ENCODE data around the gene SPOCK1. TPM values are rescaled to one million over a fixed set of nuclear protein-coding genes. Genes with fewer than 3 reads are reported as not detected.

The SPOCK1 gene
- total and polyA plus RNA-seq, 2 experiments from 2014 or later: 5.6 to 10.1 TPM

DNA sequence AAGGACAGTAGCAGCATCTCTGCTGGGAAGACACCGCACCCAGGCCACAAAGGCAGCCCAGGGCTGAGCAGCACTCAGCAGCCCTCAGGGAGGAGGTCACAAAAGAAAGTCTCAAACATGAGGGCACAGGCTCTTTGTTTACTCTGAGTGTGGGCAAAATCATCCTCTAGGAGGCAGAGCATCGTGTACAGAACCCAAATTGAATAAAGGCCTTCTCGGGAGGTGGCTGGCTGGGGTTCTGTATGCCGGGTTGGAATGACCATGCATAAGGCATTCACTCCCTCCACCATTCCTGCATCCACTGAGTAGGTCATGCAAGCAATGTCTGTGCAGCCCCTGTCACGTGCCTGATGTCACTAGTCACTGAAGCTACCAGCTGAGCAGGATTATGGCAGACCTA, 412.8 kb downstream of the SPOCK1 start:
- H3K4me3 ChIP-seq: no peak overlapping the region
- no peak overlapping the region for H2AFZ ChIP-seq

DNA sequence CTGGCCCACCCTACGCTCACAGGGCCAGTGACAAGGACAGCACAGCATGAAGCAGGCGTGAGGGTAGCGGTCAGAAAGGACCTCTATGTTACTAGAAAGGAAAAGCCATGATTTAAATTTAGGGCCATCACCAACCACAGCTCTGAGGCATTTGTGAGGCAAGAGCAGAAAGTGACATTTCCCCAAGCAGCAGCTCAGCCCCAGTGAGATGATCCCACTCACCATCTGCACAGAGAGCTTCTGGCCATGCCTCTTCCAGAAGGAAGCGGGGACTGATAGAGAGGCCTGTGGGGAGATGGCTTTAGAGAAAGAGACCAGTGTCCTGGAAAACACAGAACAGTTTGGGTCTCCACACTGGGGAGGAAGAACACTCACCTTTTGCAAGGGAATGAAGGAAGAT, 413.9 kb downstream of the SPOCK1 start:
- H3K9me3 ChIP-seq (ENCODE audit: low read depth): no peaks in the 10 kb centered on the region
- TF ChIP-seq EZH2 (IDR thresholded peaks at IDR 0.05; ENCODE audit: borderline replicate concordance) (no peak), EZH2phosphoT487 (IDR thresholded peaks at IDR 0.05; ENCODE audit: low read depth, severe bottlenecking, unreplicated experiment) (no peak)
- TF ChIP-seq, protein P1, sequence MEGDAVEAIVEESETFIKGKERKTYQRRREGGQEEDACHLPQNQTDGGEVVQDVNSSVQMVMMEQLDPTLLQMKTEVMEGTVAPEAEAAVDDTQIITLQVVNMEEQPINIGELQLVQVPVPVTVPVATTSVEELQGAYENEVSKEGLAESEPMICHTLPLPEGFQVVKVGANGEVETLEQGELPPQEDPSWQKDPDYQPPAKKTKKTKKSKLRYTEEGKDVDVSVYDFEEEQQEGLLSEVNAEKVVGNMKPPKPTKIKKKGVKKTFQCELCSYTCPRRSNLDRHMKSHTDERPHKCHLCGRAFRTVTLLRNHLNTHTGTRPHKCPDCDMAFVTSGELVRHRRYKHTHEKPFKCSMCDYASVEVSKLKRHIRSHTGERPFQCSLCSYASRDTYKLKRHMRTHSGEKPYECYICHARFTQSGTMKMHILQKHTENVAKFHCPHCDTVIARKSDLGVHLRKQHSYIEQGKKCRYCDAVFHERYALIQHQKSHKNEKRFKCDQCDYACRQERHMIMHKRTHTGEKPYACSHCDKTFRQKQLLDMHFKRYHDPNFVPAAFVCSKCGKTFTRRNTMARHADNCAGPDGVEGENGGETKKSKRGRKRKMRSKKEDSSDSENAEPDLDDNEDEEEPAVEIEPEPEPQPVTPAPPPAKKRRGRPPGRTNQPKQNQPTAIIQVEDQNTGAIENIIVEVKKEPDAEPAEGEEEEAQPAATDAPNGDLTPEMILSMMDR (IDR thresholded peaks at IDR 0.05; ENCODE audit: poor library complexity): no peak
- H3K36me3 ChIP-seq (replicated peaks; ENCODE audit: insufficient read depth, low read depth): no peaks in the 10 kb centered on the region
- 100% methylated on average over 4 of the region's 4 CpGs for WGBS (ENCODE audit: low lambda C conversion rate, missing lambda C conversion rate)
- no peaks in the 10 kb centered on the region for H3K27me3 ChIP-seq
- no peaks in the 10 kb centered on the region for H3K4me1 ChIP-seq (ENCODE audit: insufficient read depth)
- no peak overlapping the region for H3K4me3 ChIP-seq
- DNase-seq (ENCODE audit: low spot score): no peak
- no peak overlapping the region for H2AFZ ChIP-seq
- no peaks in the 10 kb centered on the region for H3K9me2 ChIP-seq (replicated peaks; ENCODE audit: insufficient read depth)
- no peak overlapping the region for H3K4me2 ChIP-seq
- H3K79me2 ChIP-seq: no peaks in the 10 kb centered on the region
- H4K20me1 ChIP-seq (ENCODE audit: insufficient read depth, poor library complexity, severe bottlenecking): no peaks in the 10 kb centered on the region
- H3K27ac ChIP-seq: no peak overlapping the region

More for the DNA sequence above, 412.8 kb downstream of the SPOCK1 start:
- H3K4me1 ChIP-seq (ENCODE audit: insufficient read depth): no peaks in the 10 kb centered on the region
- H3K4me2 ChIP-seq: no peak overlapping the region
- WGBS (ENCODE audit: low lambda C conversion rate, missing lambda C conversion rate): 76% methylated on average over 5 of the region's 5 CpGs
- no peaks in the 10 kb centered on the region for H3K36me3 ChIP-seq (replicated peaks; ENCODE audit: insufficient read depth, low read depth)
- H3K27me3 ChIP-seq: no peaks in the 10 kb centered on the region
- no peaks in the 10 kb centered on the region for H3K9me3 ChIP-seq (ENCODE audit: low read depth)
- TF ChIP-seq, protein P1 (IDR thresholded peaks at IDR 0.05; ENCODE audit: poor library complexity): no peak
- TF ChIP-seq EZH2phosphoT487 (IDR thresholded peaks at IDR 0.05; ENCODE audit: low read depth, severe bottlenecking, unreplicated experiment) (no peak), EZH2 (IDR thresholded peaks at IDR 0.05; ENCODE audit: borderline replicate concordance) (no peak)
- no peak for DNase-seq (ENCODE audit: low spot score)
- no peak overlapping the region for H3K27ac ChIP-seq
- no peaks in the 10 kb centered on the region for H3K9me2 ChIP-seq (replicated peaks; ENCODE audit: insufficient read depth)
- no peaks in the 10 kb centered on the region for H4K20me1 ChIP-seq (ENCODE audit: insufficient read depth, poor library complexity, severe bottlenecking)
- no peaks in the 10 kb centered on the region for H3K79me2 ChIP-seq

- Histone ChIP-seq H3K79me2 (no peaks in the 10 kb centered on the region), H3K4me1 (ENCODE audit: insufficient read depth) (no peaks in the 10 kb centered on the region), H3K27ac (no peak overlapping the region), H3K27me3 (no peaks in the 10 kb centered on the region), H3K9me2 (replicated peaks; ENCODE audit: insufficient read depth) (no peaks in the 10 kb centered on the region), H3K9me3 (ENCODE audit: low read depth) (no peaks in the 10 kb centered on the region), H3K4me3 (no peak overlapping the region), H2AFZ (no peak overlapping the region), H3K4me2 (no peak overlapping the region), H4K20me1 (ENCODE audit: insufficient read depth, poor library complexity, severe bottlenecking) (no peaks in the 10 kb centered on the region), H3K36me3 (replicated peaks; ENCODE audit: insufficient read depth, low read depth) (no peaks in the 10 kb centered on the region)
- TF ChIP-seq, protein P1 (IDR thresholded peaks at IDR 0.05; ENCODE audit: poor library complexity): no peak
- TF ChIP-seq EZH2phosphoT487 (IDR thresholded peaks at IDR 0.05; ENCODE audit: low read depth, severe bottlenecking, unreplicated experiment): no peak
- TF ChIP-seq EZH2 (IDR thresholded peaks at IDR 0.05; ENCODE audit: borderline replicate concordance): no peak
- DNase-seq (ENCODE audit: low spot score): no peak
These were observed 415.1 kb downstream of the SPOCK1 start for GRCh38 chr5:137084016-137084415.

DNA sequence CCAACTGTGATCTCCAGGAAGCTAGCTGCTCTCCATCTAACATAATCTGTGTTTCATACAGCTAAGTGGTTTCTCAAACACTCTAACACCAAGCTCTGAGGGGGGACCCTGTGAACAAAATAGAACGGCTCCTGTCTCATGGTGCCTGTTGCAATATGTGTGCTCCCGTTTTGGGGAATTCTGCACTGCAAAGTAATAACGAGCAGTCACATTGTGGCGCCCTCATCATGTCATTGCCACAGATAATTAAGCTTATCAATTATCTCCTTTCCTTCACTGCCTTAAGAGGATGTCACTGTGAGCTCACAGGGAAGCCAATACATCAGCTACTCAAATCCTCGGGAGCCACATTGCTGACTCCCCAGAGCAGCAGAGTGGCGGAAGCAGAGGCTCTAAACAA, 416.2 kb downstream of the SPOCK1 start:
- no peak overlapping the region for H3K4me3 ChIP-seq
- TF ChIP-seq EZH2 (IDR thresholded peaks at IDR 0.05; ENCODE audit: borderline replicate concordance): no peak
- no peaks in the 10 kb centered on the region for H3K27me3 ChIP-seq
- WGBS (ENCODE audit: low lambda C conversion rate, missing lambda C conversion rate): 92% methylated on average over 6 of the region's 6 CpGs
- H3K9me3 ChIP-seq (ENCODE audit: low read depth): no peaks in the 10 kb centered on the region
- no peak overlapping the region for H3K4me2 ChIP-seq
- H3K4me1 ChIP-seq (ENCODE audit: insufficient read depth): no peaks in the 10 kb centered on the region
- no peaks in the 10 kb centered on the region for H3K36me3 ChIP-seq (replicated peaks; ENCODE audit: insufficient read depth, low read depth)
- H3K79me2 ChIP-seq: no peaks in the 10 kb centered on the region
- H4K20me1 ChIP-seq (ENCODE audit: insufficient read depth, poor library complexity, severe bottlenecking): no peaks in the 10 kb centered on the region
- H2AFZ ChIP-seq: no peak overlapping the region
- no peak for DNase-seq (ENCODE audit: low spot score)
- no peak overlapping the region for H3K27ac ChIP-seq
- H3K9me2 ChIP-seq (replicated peaks; ENCODE audit: insufficient read depth): no peaks in the 10 kb centered on the region

Data from hepatocyte (in vitro differentiated cells).